GM19025 (cell line): ENCODE data around the gene SFSWAP.
"Not testable (repeated sequence)": the region's sequence is repeated elsewhere in the genome, so short reads cannot be mapped to it uniquely, and the experiment has no call there.

Experiments used
- ATAC-seq: cut with Tn5 transposase; IDR thresholded peaks from one replicate; pipeline ENCODE4 v1.9.1; 2021; ENCODE audit warnings: mild to moderate bottlenecking, low read depth, moderate library complexity; ENCODE audit not compliant: unreplicated experiment

SFSWAP gene

GRCh38 chr12:131755305-131756113 is 44.6 kb downstream of the SFSWAP start:
- no peak for ATAC-seq

- no peak for ATAC-seq
These were observed 45.6 kb downstream of the SFSWAP start for GRCh38 chr12:131756441-131756840.

- no peak for ATAC-seq
These were observed 46.2 kb downstream of the SFSWAP start for GRCh38 chr12:131757111-131757510.

GRCh38 chr12:131758016-131758739 is 47.3 kb downstream of the SFSWAP start:
- no peak for ATAC-seq

GRCh38 chr12:131759176-131759575 is 48.3 kb downstream of the SFSWAP start:
- no peak for ATAC-seq

GRCh38 chr12:131761638-131762037 is 50.7 kb downstream of the SFSWAP start:
- ATAC-seq = no peak

- ATAC-seq = no peak
These were observed 53.8 kb downstream of the SFSWAP start for GRCh38 chr12:131764738-131765137.

- ATAC-seq = no peak
These were observed 55.1 kb downstream of the SFSWAP start for GRCh38 chr12:131765961-131766360.

GRCh38 chr12:131766382-131767107 is 55.7 kb downstream of the SFSWAP start:
- ATAC-seq = no peak

- no peak for ATAC-seq
These were observed 59.2 kb downstream of the SFSWAP start for GRCh38 chr12:131770120-131770519.

GRCh38 chr12:131771965-131772364 is 61.1 kb downstream of the SFSWAP start:
- ATAC-seq = no peak

GRCh38 chr12:131773582-131774221 is 62.8 kb downstream of the SFSWAP start:
- peak; percentile 65 for ATAC-seq

GRCh38 chr12:131774576-131775391 is 63.9 kb downstream of the SFSWAP start:
- no peak for ATAC-seq

GRCh38 chr12:131775392-131776236 is 64.7 kb downstream of the SFSWAP start:
- no peak for ATAC-seq

GRCh38 chr12:131776237-131776889 is 65.5 kb downstream of the SFSWAP start:
- ATAC-seq = no peak

- not testable (repeated sequence) for ATAC-seq
These were observed 66.4 kb downstream of the SFSWAP start for GRCh38 chr12:131777269-131777668.

GRCh38 chr12:131779027-131779426 is 68.1 kb downstream of the SFSWAP start:
- ATAC-seq = no peak

- ATAC-seq = no peak
These were observed 71.2 kb downstream of the SFSWAP start for GRCh38 chr12:131782061-131782460.
